Measurements from ENCODE around the gene PDYN.

The PDYN gene

DNA sequence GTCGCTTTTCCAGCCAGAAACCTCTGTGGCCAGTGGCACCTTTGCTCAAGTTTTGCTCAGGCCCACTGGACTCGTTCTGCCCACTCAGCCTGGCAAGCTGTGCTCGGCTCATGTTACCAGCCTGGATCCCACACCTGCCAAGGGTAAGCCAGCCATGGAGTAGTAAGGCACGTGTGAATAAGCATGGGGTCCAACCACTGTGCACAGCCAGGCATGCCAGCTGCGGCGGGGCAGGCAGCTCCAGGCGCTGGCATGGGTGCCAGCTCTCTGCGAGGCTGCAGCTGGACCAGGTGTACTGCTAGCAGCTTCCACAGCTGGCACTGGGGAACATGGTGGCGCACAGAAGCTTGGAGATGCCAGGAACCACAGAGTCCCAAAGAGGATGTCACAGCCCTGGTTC lies 32.1 kb upstream of the PDYN start:
- H3K4me3 ChIP-seq (replicated peaks; ENCODE audit: low read depth, low read length) = no peak overlapping the region
- TF ChIP-seq, protein P1, sequence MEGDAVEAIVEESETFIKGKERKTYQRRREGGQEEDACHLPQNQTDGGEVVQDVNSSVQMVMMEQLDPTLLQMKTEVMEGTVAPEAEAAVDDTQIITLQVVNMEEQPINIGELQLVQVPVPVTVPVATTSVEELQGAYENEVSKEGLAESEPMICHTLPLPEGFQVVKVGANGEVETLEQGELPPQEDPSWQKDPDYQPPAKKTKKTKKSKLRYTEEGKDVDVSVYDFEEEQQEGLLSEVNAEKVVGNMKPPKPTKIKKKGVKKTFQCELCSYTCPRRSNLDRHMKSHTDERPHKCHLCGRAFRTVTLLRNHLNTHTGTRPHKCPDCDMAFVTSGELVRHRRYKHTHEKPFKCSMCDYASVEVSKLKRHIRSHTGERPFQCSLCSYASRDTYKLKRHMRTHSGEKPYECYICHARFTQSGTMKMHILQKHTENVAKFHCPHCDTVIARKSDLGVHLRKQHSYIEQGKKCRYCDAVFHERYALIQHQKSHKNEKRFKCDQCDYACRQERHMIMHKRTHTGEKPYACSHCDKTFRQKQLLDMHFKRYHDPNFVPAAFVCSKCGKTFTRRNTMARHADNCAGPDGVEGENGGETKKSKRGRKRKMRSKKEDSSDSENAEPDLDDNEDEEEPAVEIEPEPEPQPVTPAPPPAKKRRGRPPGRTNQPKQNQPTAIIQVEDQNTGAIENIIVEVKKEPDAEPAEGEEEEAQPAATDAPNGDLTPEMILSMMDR (IDR thresholded peaks at IDR 0.05; ENCODE audit: low read depth, low read length, missing control alignments) = no peak
- no peak for DNase-seq (ENCODE audit: extremely low read depth, low read depth)

DNA sequence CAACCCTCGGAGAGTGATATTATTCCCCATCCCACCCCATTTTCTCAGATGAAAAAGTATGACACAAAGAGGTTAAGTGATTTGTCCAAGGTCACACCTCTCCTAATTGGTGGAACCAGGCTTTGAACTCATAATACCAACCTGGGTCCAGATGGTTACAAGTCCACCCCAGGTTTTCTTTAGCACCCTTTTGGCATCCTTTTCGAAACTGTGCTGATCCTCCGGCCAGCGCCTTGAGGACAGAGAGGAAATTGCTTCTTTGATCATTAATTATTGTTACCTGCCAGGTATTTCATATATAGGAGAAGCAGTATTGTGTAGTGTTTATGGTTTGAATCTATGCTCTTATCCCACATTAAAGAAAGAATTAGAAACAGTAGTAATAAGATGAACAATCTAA lies 29.3 kb upstream of the PDYN start:
- TF ChIP-seq, protein P1 (IDR thresholded peaks at IDR 0.05; ENCODE audit: low read depth, low read length, missing control alignments) = no peak
- no peak overlapping the region for H3K4me3 ChIP-seq (replicated peaks; ENCODE audit: low read depth, low read length)
- DNase-seq (ENCODE audit: extremely low read depth, low read depth) = no peak

DNA sequence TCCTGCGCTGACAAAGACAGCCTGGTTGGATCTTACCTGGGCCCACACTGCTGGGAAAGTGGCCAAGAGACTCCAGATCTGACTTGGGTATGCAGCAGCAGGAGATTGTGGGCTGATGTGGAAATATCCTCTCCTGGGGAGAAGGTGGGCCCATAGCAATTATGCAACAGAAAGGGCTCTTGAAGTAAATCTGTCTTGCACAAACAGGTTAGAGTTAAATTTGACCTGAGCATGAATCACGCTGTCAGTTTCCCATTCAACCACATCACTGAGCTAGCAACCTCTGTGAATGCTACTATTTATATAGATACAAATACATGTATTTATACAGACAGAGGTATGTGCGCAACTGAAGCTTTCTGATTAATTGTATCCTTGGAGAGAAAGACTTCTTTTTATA lies 28.3 kb upstream of the PDYN start:
- DNase-seq (ENCODE audit: extremely low read depth, low read depth) = no peak
- TF ChIP-seq, protein P1 (IDR thresholded peaks at IDR 0.05; ENCODE audit: low read depth, low read length, missing control alignments) = no peak
- no peak overlapping the region for H3K4me3 ChIP-seq (replicated peaks; ENCODE audit: low read depth, low read length)

DNA sequence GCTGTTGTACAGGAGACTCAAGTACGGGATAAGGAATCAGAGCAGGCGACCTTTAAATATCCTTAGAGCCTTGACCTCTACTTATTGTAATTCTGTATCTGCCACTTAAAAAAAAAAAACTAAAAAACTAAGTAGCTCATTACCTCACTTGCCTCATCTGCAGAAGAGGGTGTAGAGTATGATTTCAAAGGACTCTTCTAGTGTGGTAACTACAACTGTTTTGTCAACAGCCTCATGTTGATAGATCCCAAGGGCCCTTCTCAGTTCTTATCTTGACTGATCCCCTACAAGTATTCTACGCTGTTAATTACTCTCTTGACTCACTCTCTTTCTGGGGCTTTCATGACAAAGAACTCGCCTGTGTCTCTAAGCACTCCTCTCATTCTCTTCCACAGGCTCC lies 16.7 kb upstream of the PDYN start:
- TF ChIP-seq, protein P1 (IDR thresholded peaks at IDR 0.05; ENCODE audit: low read depth, low read length, missing control alignments) = no peak
- no peak overlapping the region for H3K4me3 ChIP-seq (replicated peaks; ENCODE audit: low read depth, low read length)
- no peak for DNase-seq (ENCODE audit: extremely low read depth, low read depth)

DNA sequence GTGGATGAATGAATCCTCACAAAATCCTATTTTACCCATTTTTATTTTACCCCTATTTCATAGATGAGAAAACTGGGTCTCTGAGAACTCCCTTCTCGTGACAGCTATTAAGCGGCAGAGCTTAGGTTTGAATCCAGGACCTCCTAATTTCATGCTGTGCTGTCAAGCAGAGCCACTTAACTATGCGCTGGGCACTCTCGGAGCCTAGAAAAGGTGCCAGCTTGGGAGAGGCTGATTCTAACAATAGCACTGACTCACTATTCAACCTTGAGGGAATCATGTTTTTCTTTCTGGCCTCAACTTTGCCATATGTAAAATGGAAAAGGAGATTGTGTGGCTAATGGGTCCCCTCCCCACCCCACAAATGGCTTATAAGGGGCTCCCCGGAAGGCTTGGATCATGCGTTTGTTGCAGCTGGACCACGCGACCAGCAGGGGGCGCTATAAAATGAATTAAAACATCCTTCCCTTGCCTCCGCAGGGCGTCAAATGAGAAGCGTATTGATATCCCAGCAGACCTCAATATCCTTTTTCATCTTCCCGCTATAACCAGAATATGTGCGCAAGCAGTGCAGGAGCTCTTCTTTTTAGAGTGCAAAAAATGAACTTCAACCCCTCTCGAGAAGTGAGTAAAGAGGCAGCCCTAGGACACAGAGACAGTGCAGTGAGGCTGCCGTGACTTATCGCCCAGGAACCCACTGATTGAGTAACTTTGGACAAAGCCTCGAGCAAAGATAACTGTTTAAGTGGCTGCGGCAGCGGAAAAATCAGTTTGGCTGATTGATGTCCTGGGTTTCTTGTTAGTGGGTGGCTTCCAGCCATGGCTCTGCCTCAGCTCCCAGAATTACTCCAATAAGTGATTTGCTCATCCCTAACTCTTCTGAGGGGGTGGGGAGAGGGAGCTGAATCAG lies 12.8 kb upstream of the PDYN start:
- H3K4me3 ChIP-seq (replicated peaks; ENCODE audit: low read depth, low read length) = no peak overlapping the region
- TF ChIP-seq, protein P1 (IDR thresholded peaks at IDR 0.05; ENCODE audit: low read depth, low read length, missing control alignments) = peak; percentile 77
- peak; percentile 5 for DNase-seq (ENCODE audit: extremely low read depth, low read depth)

DNA sequence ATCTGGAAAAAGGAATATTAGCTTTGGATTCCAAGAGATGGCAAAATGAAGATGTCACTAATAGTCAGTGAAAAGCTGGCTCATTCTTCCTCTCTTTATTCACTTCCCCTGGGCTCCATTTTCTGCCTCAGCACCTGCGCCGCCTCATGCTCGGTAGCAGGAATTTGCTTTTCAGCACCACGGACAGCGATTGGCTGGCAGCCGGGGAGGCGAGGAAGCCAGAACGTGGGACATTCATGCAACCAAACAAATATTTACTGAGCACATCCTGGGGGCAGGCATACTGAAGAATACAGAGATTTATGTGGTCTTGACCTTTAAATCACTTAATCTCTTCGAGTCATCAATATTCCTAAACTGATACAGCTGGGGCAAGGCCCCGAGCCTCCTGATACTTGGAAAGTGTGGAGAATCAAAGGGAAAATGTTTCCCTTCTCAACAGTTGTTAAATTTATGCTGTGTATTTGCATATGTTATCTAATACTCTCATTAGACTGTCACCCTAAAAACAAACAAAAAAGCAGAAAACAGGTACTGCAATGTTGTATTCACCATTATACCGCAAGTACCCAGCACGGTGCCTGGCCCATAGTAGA lies 12.1 kb upstream of the PDYN start:
- TF ChIP-seq, protein P1 (IDR thresholded peaks at IDR 0.05; ENCODE audit: low read depth, low read length, missing control alignments) = no peak
- peak; percentile 17 for DNase-seq (ENCODE audit: extremely low read depth, low read depth)
- H3K4me3 ChIP-seq (replicated peaks; ENCODE audit: low read depth, low read length) = no peak overlapping the region

Measured in HFF-Myc (cell line).